GM18507 (cell line): Measurements from ENCODE around the gene TANC1.

Experiments used
- DNase-seq: peaks from one replicate; pipeline ENCODE4 v3.0.0; 2011; ENCODE audit warnings: low read depth; ENCODE audit not compliant: insufficient read length; ENCODE audit errors: extremely low spot score
- FAIRE-seq: peaks from 2 replicates; lab custom pipeline; 2011; peaks lifted over from hg19 to GRCh38; lab: Jason Lieb, UNC

TANC1 gene

DNA sequence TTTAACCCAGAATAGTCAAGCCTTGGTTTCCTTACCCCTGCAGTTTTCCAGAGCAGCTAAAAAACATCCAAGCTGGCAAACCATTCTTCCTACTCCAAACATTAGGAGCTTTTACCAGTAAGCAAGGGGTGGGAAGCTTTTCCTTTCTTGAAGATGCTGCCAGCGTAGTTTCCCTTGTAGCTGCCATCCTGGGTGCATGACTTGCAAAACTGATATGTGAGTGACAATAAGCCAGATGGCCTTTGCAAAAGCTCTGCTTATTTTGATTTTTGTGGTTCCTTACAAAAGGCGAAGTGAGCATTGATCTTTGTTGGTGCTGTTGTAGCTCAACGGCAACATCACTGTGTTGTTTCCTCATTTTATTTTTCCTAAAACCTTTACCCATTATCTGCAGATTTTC lies 179.2 kb downstream of the TANC1 start:
- DNase-seq: no peak
- no peak for FAIRE-seq

DNA sequence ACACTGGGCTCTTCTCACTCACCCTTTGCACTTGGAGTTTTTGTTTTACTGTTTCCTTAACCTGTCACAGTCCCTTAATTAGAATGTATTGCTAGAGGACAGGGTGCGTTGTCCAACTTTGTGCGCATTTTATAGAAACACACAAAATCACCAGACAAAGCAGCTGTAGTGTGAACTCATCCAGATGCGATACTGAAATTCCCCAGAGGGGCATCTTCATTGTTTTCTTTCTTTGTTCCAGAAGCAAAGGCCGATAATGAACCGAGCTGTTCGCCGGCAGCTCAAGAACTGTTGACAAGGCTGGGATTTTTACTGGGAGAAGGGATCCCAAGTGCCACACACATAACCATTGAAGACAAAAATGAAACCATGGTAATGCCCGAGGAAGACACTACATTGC lies 180.5 kb downstream of the TANC1 start:
- DNase-seq: no peak
- no peak for FAIRE-seq

DNA sequence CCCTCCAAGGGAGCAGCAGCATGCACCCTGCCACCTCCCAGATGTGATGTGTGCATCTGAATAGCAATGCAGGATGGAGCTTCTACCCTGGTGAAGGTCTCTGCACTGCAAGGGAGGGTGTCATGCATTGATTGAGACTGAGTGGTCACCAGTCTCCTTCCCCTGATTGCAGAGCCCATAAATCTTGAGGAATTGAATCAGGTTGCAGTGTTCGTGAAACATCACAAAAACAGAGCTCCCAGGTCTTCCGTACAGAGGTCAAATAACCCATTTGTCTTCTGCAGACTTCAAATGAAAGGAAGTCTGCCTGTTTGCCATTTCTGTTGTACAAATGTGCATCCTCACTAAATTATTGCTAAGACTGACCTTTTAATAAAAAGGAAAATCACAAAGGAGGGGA lies 181.3 kb downstream of the TANC1 start:
- FAIRE-seq (no peak), DNase-seq (no peak)

DNA sequence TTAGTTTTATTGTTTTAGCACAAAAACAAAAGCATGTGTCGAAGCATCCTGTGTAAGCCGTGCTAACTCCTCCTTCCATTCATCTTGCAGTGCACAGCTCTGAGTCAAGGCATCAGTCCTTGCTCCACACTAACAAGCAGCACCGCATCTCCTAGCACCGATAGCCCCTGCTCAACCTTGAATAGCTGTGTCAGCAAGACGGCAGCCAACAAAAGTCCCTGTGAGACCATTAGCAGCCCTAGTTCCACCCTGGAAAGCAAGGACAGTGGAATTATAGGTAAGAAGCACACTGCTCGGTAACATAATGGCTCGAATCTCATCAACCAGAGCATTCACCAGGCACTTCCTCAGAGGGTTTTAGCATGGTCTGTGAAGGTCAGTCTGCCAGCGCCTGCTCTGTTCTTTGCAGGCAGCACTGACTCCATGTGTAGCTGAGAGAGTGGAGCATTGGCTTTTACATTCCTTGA lies 181.9 kb downstream of the TANC1 start:
- DNase-seq: no peak
- no peak for FAIRE-seq

DNA sequence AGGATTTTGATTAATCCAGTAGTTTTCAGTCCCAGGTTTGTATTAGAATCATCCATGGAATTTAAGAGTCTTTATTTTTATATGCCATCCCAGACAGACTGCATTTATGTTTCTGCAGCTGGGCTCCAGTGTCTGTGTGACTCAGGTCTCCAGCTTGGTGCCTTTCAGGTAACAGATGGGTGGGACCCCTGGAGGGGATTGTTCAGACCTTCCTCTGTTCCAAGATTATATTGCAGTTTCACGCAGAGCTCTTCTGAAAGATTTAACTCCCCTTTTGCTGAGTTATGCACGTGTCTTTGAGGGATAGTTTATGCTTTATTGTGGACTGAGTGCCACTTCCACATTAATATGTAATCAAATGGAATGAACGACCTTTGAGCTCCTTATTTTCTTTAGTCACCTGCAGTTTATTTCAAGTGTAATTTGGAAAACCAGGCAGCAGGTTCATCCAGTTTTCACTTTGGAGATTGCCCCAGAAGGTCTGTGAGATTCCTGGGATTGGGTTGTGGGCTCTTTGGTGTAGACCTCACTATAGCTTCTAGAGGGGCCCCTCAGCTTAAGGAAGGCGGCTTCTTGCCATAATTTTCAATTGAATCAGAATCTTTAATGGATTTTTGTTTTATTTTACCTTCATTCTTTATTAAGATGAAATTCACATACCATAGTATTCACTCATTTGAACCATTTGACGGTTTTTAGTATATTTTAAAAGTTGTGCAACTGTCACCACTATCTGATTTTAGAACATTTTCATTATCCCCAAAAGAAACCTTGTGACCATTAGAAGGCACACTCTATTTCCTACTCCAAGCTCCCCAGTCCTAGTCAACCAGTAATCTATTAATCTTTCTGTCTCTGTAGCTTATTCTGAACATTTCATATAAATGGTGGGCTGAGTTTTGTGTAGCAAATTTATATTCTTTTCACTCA lies 183.0 kb downstream of the TANC1 start:
- FAIRE-seq: no peak
- no peak for DNase-seq

DNA sequence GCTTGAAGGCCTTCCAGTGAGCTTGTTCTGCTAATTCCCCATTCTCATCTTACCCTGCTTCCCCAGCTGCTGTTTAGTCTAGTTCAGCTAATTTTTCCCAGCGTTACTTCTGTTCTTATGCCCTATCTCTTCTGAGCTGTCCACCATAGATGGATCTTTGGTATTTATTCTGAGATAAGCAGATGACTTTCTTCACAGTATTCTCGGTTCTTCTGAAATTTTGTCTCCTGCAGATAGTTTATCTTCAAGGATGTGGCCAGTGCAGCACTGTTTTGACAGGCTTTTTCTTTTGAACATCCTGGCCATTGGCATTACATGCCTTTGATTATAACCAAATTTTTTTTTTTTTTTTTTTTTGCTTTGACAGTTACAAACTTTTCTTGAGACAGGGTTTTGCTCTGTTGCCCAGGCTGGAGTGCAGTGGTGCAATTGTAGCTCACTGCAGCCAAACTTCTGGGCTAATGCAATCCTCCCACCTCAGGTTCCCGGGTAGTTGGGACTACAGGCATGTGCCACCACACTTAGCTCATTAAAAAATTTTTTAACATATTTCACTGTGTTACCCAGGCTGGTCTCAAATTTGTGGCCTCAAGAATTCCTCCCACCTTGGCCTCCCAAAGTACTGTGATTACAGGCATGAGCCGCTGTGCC lies 183.8 kb downstream of the TANC1 start:
- DNase-seq (no peak), FAIRE-seq (no peak)

DNA sequence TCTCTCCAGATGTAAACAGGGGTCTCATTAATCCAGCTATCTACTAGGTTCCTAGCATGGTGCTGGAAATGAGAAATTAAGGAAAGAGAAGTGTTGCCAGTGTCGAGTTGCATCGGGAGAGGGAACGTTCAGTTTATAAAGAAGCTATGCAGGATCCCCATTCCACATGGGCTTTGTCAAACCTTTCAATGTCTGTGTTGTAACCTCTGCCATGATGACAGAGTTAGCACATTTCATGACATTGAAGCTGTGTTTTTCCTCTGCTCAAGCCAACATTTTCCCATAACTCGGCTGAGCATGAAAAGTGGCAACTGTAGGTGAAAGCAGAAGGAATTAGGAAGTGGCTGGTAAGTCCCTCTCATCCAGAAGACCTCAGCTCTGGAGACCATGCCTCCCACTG lies 184.6 kb downstream of the TANC1 start:
- no peak for DNase-seq
- no peak for FAIRE-seq

DNA sequence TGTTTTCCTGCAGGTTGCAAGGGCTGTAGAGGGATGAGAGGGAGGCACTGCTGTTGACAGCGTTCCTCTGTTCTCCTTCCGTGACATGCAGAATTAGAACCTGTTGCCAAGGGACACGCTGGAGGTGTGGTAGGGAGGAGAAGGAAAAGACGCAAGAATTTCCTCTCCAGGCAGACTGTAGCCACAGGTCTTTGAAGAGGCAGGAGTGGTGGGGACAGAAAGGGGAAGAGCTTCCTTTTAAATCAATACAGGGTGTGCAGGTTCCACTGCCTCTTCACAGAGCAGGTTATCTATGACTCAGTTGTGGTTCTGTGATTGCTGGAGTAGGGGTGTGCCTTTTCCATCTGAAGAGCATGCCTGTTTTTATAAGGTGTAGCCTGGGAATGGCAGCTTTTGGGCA lies 185.0 kb downstream of the TANC1 start:
- FAIRE-seq (no peak), DNase-seq (no peak)

DNA sequence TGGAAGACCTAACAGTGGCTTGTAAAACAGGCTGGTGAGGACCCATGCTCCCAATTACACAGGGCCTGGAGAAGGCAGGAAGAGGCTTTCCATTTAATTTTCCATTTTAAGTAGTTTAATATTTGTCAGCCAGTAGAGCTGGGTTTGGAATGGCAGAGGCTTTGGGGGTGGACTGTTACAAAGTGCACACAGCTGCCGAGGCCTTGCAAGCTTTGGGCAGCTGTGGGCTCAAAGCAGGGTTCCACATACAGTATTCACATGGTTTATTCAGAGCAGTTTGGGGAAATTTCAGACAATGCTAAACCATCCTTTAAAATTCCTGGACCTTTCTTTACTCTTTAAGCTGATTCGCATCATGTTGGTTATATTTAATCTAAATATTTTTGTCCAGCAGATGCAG lies 185.5 kb downstream of the TANC1 start:
- no peak for DNase-seq
- FAIRE-seq: no peak

DNA sequence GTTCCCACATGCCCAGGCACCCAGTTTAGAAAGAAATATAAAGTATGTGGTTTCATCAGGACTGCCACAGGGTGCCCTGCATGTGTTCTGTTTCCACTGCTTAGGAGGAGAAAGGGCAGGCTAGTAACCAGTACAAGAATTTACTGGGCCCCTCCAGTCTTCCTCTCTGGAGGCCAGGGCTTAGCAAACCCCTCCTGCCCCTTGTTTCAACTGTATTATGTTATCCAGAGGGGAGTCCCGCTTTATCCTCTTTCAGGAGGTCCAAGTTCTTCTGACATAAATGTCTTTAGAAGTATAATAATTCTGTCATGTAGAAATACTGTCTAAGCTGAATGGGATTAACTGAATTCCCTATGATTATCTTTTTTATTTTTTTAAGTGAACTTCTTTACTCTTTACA lies 185.9 kb downstream of the TANC1 start:
- DNase-seq (no peak), FAIRE-seq (no peak)

DNA sequence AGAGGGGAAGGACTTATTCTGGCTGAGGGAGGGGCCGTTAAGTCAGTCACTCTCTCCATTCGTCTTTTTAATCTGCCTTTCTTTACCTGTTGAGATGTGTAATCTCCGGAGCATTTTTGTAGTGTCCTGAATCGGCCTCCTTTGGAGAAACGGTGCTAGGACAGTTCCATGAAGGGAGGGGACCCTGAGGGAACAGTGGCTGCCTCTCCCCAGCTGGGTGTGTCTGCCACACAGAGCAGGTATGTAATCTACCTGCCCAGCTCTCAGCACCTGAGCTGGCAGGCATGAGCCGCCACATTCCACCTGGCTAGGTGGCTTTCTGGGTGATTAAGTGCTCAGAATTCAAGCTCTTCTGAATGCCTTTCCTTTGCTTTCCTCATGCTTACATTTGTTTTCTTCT lies 186.9 kb downstream of the TANC1 start:
- DNase-seq: no peak
- FAIRE-seq: no peak

DNA sequence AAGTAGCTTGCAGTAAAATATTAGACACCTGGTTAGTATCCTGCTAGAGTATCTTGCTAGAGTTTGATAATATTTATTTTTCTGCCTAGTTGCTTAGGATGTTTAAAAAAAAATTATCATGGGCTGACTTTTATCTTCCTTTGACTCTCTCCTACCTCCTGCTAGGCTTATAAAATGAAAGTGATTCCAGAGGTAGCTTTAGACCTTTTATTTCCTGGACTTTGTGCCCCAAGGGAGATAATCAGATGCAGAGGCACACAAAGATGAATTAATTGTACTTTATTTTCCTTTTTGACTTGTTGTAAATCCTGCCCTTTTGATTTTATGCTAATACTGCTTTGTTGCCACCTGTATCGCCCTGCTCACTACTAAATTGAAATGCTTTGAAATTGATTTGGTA lies 187.4 kb downstream of the TANC1 start:
- FAIRE-seq (no peak), DNase-seq (no peak)

DNA sequence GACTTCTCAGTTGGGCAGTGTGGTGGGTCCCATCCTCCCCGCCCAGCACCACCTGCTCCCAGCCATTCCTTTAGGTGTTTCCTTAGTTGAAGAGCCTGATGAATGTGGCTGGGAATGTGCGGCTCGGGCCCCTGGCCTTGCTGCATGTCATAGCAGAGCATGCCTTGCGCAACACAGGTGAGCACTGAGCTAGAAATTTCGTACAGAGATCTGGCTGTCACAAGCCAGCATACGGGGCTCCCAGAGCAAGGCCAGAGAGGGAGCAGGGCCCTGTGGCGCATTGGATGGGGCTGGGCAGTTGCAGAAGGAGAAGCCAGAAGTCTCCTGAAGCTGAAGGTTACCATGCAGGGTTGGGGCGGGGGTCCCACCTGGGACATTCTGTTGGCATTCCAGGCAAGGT lies 188.4 kb downstream of the TANC1 start:
- DNase-seq: no peak
- no peak for FAIRE-seq

DNA sequence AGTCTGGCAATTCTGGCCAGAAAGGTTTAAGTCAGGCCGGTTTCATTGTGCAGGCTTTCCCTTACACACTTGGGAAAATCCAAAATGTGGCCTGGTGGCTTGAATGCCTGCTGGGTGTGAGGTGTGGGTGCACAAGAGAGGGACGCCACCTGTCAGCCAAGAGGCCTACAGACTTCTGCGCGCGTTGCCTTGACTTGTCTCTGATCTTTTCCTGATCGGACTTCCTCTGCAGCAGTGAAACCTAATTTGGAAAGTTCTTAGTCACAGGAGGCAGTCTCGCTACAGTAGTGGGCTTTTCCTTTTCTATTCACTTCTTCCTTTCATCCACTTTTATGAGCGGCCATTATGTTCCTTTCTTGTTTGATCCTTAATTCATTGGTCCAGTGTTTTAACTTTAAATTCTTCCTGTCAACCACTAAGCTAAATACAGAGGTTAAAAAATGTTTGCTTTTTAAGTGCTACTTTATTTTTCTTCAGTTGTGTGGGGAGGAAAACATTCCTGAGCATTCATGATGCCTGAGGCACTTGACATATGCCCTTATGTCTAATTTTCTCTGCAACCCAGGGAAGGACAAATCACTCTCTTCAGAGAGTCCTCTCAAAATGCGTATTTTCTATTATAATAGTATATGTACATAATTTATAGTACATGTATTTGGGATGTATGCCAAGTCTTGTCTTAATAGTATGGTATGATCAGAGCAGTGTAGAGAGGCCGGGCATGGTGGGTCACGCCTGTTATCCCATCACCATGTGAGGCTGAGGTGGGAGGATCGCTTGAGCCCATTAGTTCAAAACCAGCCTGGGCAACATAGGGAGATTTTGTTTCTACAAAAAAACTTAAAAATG lies 189.1 kb downstream of the TANC1 start:
- DNase-seq: no peak
- no peak for FAIRE-seq

DNA sequence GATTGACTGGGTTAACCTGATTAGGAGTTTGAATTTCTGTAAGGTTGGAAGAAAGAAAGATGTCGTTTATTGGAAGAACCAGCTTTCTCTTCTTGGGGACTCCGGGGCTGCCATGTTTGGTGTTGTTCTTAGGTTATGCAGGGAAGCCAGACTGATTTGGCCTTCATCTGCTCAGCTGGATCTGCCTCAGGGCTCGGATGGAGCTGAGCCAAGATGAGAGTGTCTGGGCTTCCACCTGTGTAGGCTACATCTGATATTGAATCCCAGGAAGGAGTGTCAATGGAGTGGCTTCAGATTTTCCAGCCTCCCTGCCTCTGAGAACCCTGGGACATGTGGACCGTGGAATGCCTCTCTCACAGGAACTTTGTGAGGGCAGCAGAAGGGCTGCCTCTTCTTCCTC lies 192.0 kb downstream of the TANC1 start:
- DNase-seq (no peak), FAIRE-seq (no peak)

DNA sequence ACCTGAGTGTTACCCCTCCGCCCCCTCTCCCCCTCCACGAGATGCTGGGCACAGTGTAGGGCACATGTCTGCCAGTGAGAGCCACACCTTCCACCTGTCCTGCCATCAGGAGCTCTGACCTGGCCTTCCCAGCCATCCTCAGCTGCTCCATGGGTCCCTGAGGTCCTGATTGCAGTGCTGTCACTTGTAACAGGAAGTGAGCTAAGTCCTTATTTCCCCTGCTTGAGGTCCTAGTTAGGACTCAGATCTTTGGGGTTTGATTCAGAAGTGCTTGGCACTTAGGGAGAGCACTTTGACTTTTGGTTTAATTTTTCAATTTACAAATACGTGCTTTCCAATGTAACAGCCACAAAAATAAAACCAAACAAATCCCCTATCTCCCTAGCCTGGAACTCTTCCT lies 192.5 kb downstream of the TANC1 start:
- DNase-seq (no peak), FAIRE-seq (no peak)

DNA sequence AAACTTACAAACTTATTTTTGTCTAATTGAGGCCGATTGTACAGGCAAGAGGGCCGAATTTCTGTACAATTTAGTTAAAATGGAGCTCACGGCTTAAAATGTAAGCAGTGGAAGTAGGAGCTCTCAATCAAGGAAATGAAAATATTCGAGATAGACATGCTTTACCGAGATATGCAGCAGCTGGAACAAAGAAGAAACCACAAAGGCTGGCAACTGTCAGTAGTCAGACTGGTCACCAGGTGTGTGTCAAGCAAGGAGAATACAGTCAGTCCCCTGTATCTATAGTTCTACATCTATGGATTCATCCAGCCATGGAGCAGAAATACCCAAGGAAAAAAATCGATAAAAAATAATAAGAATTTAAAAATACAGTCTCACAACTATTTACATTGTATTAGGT lies 195.5 kb downstream of the TANC1 start:
- no peak for FAIRE-seq
- DNase-seq: no peak

DNA sequence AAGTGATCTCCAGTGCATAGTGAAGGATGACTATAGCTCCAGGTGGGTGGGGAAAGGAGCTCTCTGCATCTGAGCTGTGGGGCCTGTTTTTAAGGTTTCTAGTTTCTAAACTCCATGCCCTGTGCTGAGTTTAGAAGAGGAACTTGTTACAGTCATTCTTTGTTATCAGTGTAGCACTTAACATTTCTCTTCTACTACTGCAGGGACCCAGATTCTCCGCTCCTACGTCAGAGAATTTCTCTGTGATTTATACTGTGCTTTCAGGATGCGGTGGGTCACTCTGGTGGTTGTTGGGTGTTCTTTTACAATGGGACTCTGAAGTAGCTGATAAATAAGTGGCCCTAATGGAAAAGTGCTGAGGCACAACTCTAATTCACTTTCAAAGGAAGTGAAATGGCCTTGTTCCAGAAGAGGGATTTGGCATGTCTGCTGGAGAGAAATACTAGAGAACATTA lies 196.0 kb downstream of the TANC1 start:
- FAIRE-seq (no peak), DNase-seq (no peak)

DNA sequence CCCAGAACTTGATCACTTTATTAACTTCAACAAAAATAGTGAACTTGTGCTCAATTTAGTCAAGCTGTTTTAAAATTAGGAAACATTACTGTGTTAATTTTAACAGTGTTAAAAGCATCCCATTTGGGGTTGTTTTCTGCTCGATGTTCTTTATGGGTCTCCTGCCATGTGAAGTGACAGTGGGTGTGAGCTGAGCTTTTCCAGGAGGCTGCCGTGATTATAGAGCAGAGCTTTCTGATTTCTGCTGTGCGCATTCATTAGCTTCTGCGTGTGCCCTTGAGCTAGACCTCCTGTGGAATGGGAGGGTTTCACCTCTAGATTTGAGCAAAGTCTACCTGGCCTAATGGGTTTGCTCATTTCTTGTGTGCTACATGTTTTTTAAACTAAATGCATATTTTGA lies 196.6 kb downstream of the TANC1 start:
- DNase-seq: no peak
- no peak for FAIRE-seq

DNA sequence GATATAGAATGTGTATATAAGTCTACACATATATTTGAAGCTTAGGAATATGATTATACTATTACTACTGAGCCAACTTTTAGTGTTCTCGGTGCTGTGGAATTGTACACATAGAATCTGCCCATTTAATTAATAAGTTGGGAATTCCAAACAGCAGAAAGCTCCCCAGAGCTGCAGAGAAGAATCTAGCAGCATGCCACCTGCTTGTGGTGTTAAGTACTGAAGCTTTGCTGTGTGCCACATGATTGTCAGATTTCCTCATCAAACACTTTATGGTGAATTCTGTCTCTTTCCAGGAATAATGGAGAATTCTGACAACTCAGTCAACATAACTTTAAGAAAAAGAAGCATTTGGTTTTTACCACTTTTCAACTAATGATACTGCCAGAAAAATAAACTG lies 200.3 kb downstream of the TANC1 start:
- no peak for DNase-seq
- FAIRE-seq: no peak
